Measurements from ENCODE around the gene PCSK6. TPM values are rescaled to one million over a fixed set of nuclear protein-coding genes. Genes with fewer than 3 reads are reported as not detected.
A peak's percentile ranks its signal among the peaks of the same experiment; 100 is the strongest.

PCSK6 gene
- total and polyA plus RNA-seq, 2 of the 8 experiments (the other 6 are each of a cell fraction or from before 2014, with no cell fraction given) = 1.9 to 4.0 TPM

GRCh38 chr15:101489237-101489598 is 289 bp downstream of the PCSK6 start (continued):
- TF ChIP-seq NANOG (IDR thresholded peaks at IDR 0.05; ENCODE audit: insufficient read depth, low read depth, low read length, poor library complexity, severe bottlenecking) = no peak
- TF ChIP-seq MAX (IDR thresholded peaks at IDR 0.05) = peak; percentile 84
- no peak for TF ChIP-seq CBX5 (IDR thresholded peaks at IDR 0.05; ENCODE audit: low read depth, low read length)
- TF ChIP-seq, protein P1, sequence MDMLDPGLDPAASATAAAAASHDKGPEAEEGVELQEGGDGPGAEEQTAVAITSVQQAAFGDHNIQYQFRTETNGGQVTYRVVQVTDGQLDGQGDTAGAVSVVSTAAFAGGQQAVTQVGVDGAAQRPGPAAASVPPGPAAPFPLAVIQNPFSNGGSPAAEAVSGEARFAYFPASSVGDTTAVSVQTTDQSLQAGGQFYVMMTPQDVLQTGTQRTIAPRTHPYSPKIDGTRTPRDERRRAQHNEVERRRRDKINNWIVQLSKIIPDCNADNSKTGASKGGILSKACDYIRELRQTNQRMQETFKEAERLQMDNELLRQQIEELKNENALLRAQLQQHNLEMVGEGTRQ (IDR thresholded peaks at IDR 0.05; ENCODE audit: low read length) = no peak
- no peak for TF ChIP-seq TAF7 (optimal IDR thresholded peaks at IDR 0.05; ENCODE audit: borderline replicate concordance, low read depth, low read length)
- TF ChIP-seq KDM4A (IDR thresholded peaks at IDR 0.05; ENCODE audit: low read depth, low read length, severe bottlenecking) = no peak

Measured in H1 (cell line).